Panc1 (cell line): ENCODE results near the gene FADD. TPM values are rescaled to one million over a fixed set of nuclear protein-coding genes. Genes with fewer than 3 reads are reported as not detected.

Experiments
- ATAC-seq: fragments of 200-7000 bp; cut with Tn5 transposase; 2 replicates; pipeline ENCODE4 v1.9.1; 2020; ENCODE audit warnings: mild to moderate bottlenecking, moderate library complexity
- BruUV-seq: library from RNA; stranded (reverse); fragments of 400-500 nt; replicated peaks from 2 replicates; lab custom pipeline; 2021; lab: Mats Ljungman, UMichigan
- CTCF ChIA-PET: fragments of 300-600 bp; sonication (Branson Sonifier 250); formaldehyde crosslinking; loops from one replicate; lab custom pipeline; 2022; ENCODE audit warnings: antibody characterized with exemption; lab: Charles Lee
- POLR2A ChIA-PET: fragments of 300-600 bp; sonication (Branson Sonifier 250); formaldehyde crosslinking; loops from one replicate; lab custom pipeline; 2022; ENCODE audit warnings: antibody characterized with exemption; lab: Charles Lee
- DNase-seq: peaks from one replicate; pipeline ENCODE4 v3.0.0-alpha.2; 2010; ENCODE audit warnings: low read depth, low spot score
- H3K27ac ChIP-seq: 2 replicates; pipeline ENCODE4 v1.5.1; 2011; ENCODE audit warnings: mild to moderate bottlenecking, low read length, inconsistent platforms
- H3K27me3 ChIP-seq: fragments of 200-500 bp; sonication (Bioruptor generic); 2 replicates; pipeline ENCODE4 v1.6.0; 2014; ENCODE audit warnings: low read length, inconsistent platforms; ENCODE audit not compliant: control insufficient read depth, insufficient read depth
- H3K36me3 ChIP-seq: fragments of 200-500 bp; sonication (Bioruptor generic); 2 replicates; pipeline ENCODE4 v1.5.1; 2014; ENCODE audit warnings: inconsistent platforms, mild to moderate bottlenecking, low read length, moderate library complexity; ENCODE audit not compliant: control insufficient read depth, insufficient read depth
- H3K4me1 ChIP-seq: 2 replicates; pipeline ENCODE4 v1.5.1; 2011; ENCODE audit warnings: inconsistent platforms, mild to moderate bottlenecking, low read length, moderate library complexity; ENCODE audit not compliant: control insufficient read depth, insufficient read depth
- H3K4me3 ChIP-seq, 2 experiments: 2 replicates each; pipeline ENCODE4 v1.5.1; 2011 to 2012; ENCODE audit warnings: low read depth in 2 of 2, low read length in 2 of 2, mild to moderate bottlenecking in 2 of 2, inconsistent platforms in 1 of 2, moderate library complexity in 1 of 2
- H3K9me3 ChIP-seq: fragments of 200-500 bp; sonication (Bioruptor generic); 2 replicates; pipeline ENCODE4 v1.5.1; 2014; ENCODE audit warnings: low read depth, mild to moderate bottlenecking, inconsistent platforms, low read length, moderate library complexity; ENCODE audit not compliant: control insufficient read depth, insufficient read depth
- POLR2AphosphoS5 ChIP-seq: IDR thresholded peaks from 2 replicates; pipeline ENCODE4 v1.6.1; 2012; ENCODE audit warnings: mild to moderate bottlenecking, low read depth, low read length, moderate library complexity
- SIN3A ChIP-seq: IDR thresholded peaks from 2 replicates; pipeline ENCODE4 v1.6.1; 2012; ENCODE audit warnings: low read depth, mild to moderate bottlenecking, low read length, moderate library complexity, borderline replicate concordance; ENCODE audit not compliant: insufficient read depth
- TCF7L2 ChIP-seq: IDR thresholded peaks from 2 replicates; pipeline ENCODE4 v1.6.1; 2011; ENCODE audit warnings: mild to moderate bottlenecking, low read depth, low read length, inconsistent platforms
- in situ Hi-C: cut with HindIII; loops from 2 replicates; pipeline ENCODE4 v1.10.0; 2016; ENCODE audit warnings: low sequenced_read_pairs, low pct_unique_long_range_greater_than_20kb
- intact Hi-C: fragments of 100-400 bp; cut with micrococcal nuclease; formaldehyde crosslinking; loops from one replicate; pipeline ENCODE4 v1.10.0; 2022; ENCODE audit not compliant: unreplicated experiment
- total RNA-seq: library from RNA; stranded (reverse); gene quantifications from one replicate; pipeline ENCODE4 v1.2.1, GENCODE V29; 2021; ENCODE audit not compliant: unreplicated experiment
- TF ChIP-seq, protein P1 (sequence below), 2 experiments: IDR thresholded peaks; 2 replicates each; pipeline ENCODE4 v1.6.1; 2011 to 2012; ENCODE audit warnings: low read depth in 2 of 2, control low read depth in 1 of 2, low read length in 1 of 2, mild to moderate bottlenecking in 1 of 2, moderate library complexity in 1 of 2; ENCODE audit not compliant: insufficient read depth in 1 of 2
- TF ChIP-seq, protein P2 (sequence below): fragments of 450-650 bp; IDR thresholded peaks from 2 replicates; pipeline ENCODE4 v1.5.1; 2017; ENCODE audit warnings: mild to moderate bottlenecking

Gene FADD
- total RNA-seq, 1 experiment from 2014 or later = 47.3 TPM

DNA sequence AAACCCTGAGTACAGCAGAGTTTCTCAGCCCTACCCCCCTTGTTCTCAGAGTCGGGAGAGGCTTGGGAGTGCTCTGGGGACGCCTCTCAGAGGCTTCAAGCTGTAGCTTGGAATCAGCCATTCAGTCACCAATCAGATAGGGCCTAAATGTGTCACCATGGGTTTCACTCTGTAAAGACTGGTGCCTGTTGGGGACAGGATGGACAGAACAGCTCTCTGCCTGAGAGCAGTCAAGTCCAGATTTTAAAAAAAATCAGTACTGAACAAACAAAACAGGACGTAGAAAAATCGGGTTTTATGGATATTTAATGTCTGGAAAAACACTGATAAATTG, 1.3 kb downstream of the FADD start:
- ChIA-PET POLR2A (interaction anchor here (0.5 kb wide), 1 partner anchor 57 kb away, joined by 7 read pairs; no protein-coding TSS in a partner anchor), CTCF (interaction anchor here (0.5 kb wide), 1 partner anchor 52 kb away, joined by 5 read pairs; no protein-coding TSS in a partner anchor)
- H3K4me3 ChIP-seq = peak overlapping the region; percentile 85 to 94
- H3K4me1 ChIP-seq = peaks cover 21% of the 10 kb centered on the region
- ATAC-seq (no peak), DNase-seq (no peak)
- peaks cover 3% of the 10 kb centered on the region for H3K36me3 ChIP-seq
- H3K9me3 ChIP-seq = no peaks in the 10 kb centered on the region
- H3K27ac ChIP-seq = peak overlapping the region; percentile 90
- intact Hi-C loops (no loop called here), in situ Hi-C loops (no loop called here)
- TF ChIP-seq POLR2AphosphoS5 (0 out of 2 replicates have a peak, but pooled peaks have one; percentile 2), SIN3A (no peak), TCF7L2 (no peak)
- TF ChIP-seq, protein P1, sequence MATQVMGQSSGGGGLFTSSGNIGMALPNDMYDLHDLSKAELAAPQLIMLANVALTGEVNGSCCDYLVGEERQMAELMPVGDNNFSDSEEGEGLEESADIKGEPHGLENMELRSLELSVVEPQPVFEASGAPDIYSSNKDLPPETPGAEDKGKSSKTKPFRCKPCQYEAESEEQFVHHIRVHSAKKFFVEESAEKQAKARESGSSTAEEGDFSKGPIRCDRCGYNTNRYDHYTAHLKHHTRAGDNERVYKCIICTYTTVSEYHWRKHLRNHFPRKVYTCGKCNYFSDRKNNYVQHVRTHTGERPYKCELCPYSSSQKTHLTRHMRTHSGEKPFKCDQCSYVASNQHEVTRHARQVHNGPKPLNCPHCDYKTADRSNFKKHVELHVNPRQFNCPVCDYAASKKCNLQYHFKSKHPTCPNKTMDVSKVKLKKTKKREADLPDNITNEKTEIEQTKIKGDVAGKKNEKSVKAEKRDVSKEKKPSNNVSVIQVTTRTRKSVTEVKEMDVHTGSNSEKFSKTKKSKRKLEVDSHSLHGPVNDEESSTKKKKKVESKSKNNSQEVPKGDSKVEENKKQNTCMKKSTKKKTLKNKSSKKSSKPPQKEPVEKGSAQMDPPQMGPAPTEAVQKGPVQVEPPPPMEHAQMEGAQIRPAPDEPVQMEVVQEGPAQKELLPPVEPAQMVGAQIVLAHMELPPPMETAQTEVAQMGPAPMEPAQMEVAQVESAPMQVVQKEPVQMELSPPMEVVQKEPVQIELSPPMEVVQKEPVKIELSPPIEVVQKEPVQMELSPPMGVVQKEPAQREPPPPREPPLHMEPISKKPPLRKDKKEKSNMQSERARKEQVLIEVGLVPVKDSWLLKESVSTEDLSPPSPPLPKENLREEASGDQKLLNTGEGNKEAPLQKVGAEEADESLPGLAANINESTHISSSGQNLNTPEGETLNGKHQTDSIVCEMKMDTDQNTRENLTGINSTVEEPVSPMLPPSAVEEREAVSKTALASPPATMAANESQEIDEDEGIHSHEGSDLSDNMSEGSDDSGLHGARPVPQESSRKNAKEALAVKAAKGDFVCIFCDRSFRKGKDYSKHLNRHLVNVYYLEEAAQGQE (IDR thresholded peaks at IDR 0.05; ENCODE audit: insufficient read depth in 1 of 2, low read depth in 2 of 2, low read length in 1 of 2) = no peak
- TF ChIP-seq, protein P2, sequence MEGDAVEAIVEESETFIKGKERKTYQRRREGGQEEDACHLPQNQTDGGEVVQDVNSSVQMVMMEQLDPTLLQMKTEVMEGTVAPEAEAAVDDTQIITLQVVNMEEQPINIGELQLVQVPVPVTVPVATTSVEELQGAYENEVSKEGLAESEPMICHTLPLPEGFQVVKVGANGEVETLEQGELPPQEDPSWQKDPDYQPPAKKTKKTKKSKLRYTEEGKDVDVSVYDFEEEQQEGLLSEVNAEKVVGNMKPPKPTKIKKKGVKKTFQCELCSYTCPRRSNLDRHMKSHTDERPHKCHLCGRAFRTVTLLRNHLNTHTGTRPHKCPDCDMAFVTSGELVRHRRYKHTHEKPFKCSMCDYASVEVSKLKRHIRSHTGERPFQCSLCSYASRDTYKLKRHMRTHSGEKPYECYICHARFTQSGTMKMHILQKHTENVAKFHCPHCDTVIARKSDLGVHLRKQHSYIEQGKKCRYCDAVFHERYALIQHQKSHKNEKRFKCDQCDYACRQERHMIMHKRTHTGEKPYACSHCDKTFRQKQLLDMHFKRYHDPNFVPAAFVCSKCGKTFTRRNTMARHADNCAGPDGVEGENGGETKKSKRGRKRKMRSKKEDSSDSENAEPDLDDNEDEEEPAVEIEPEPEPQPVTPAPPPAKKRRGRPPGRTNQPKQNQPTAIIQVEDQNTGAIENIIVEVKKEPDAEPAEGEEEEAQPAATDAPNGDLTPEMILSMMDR = no peak
- no TSS peak for BruUV-seq
- H3K27me3 ChIP-seq = no peaks in the 10 kb centered on the region

DNA sequence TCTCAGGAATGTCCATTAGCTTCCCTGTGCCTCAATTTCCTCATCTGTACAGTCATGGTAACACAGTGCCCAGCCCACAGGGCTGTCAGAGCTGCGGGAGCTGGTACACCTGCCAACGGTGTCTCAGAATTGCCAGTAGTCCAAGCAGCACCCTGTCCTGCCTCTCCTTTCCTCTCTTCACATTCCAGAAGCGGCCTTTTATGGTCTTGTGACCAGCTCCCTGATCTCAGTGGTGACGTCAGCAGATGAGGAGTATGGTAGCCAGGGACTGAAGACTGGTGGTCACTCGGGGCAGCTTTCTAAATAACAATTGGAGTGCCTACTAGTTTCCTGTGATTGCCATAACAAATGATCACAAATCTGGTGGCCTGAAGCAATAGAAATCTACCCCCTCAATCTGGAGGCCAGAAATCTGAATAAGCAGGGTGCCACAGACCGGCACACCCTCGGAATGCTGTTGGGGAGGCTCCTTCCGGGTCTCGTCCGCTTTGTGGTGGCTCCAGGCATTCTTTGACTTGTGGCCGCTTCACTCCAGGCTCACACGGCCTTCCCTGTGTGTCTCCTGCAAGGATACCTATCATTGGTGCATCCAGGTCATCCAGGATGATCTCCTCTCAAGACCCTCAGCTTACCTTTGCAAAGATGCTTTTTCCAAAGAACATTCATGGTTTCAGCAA, 2.1 kb downstream of the FADD start:
- no TSS peak for BruUV-seq
- H3K9me3 ChIP-seq = no peaks in the 10 kb centered on the region
- H3K4me3 ChIP-seq = peak overlapping the region; percentile 85 to 94; a peak in 3 of 4 replicates
- H3K4me1 ChIP-seq = peaks cover 21% of the 10 kb centered on the region
- no peak for DNase-seq
- peak overlapping the region; percentile 90 for H3K27ac ChIP-seq
- ChIA-PET POLR2A (interaction anchor here (0.5 kb wide), 1 partner anchor 56 kb away, joined by 7 read pairs; no protein-coding TSS in a partner anchor), CTCF (no interaction called here)
- TF ChIP-seq, protein P1 (IDR thresholded peaks at IDR 0.05; ENCODE audit: insufficient read depth in 1 of 2, low read depth in 2 of 2, low read length in 1 of 2) = no peak
- peak; percentile 14; the same call in 1 of the 2 replicates for TF ChIP-seq POLR2AphosphoS5
- no peak for ATAC-seq
- H3K36me3 ChIP-seq = peaks cover 3% of the 10 kb centered on the region
- intact Hi-C loops (no loop called here), in situ Hi-C loops (no loop called here)
- H3K27me3 ChIP-seq = no peaks in the 10 kb centered on the region
